ENCODE measurements around the gene PSMC5.

PSMC5 gene

GRCh38 chr17:63816123-63816522, 11.1 kb upstream of the PSMC5 start:
- no peak for TF ChIP-seq CTCF (IDR thresholded peaks at IDR 0.05; ENCODE audit: low read depth, low read length)
- no peak for DNase-seq (ENCODE audit: extremely low read depth, low read depth)

GRCh38 chr17:63816669-63817068, 10.6 kb upstream of the PSMC5 start:
- no peak for DNase-seq (ENCODE audit: extremely low read depth, low read depth)
- TF ChIP-seq CTCF (IDR thresholded peaks at IDR 0.05; ENCODE audit: low read depth, low read length): no peak

- no peak for TF ChIP-seq CTCF (IDR thresholded peaks at IDR 0.05; ENCODE audit: low read depth, low read length)
- no peak for DNase-seq (ENCODE audit: extremely low read depth, low read depth)
Measured at GRCh38 chr17:63817736-63818385, 9.4 kb upstream of the PSMC5 start.

- no peak for TF ChIP-seq CTCF (IDR thresholded peaks at IDR 0.05; ENCODE audit: low read depth, low read length)
- no peak for DNase-seq (ENCODE audit: extremely low read depth, low read depth)
Measured at GRCh38 chr17:63819131-63819530, 8.1 kb upstream of the PSMC5 start.

GRCh38 chr17:63819585-63820537, 7.4 kb upstream of the PSMC5 start:
- no peak for TF ChIP-seq CTCF (IDR thresholded peaks at IDR 0.05; ENCODE audit: low read depth, low read length)
- no peak for DNase-seq (ENCODE audit: extremely low read depth, low read depth)

GRCh38 chr17:63820963-63821561, 6.2 kb upstream of the PSMC5 start:
- TF ChIP-seq CTCF (IDR thresholded peaks at IDR 0.05; ENCODE audit: low read depth, low read length): no peak

GRCh38 chr17:63821804-63822203, 5.4 kb upstream of the PSMC5 start:
- no peak for TF ChIP-seq CTCF (IDR thresholded peaks at IDR 0.05; ENCODE audit: low read depth, low read length)
- no peak for DNase-seq (ENCODE audit: extremely low read depth, low read depth)

More at GRCh38 chr17:63820963-63821561, 6.2 kb upstream of the PSMC5 start:
- no peak for DNase-seq (ENCODE audit: extremely low read depth, low read depth)

Measured in AG09319 (cell line).